NT2/D1 (cell line): Measurements from ENCODE around the gene FBLN1.

Experiments used
- YY1 ChIP-seq: IDR thresholded peaks from 2 replicates; pipeline ENCODE4 v1.6.1; 2011; ENCODE audit not compliant: insufficient read length, insufficient read depth
- ZNF274 ChIP-seq: IDR thresholded peaks from 2 replicates; pipeline ENCODE4 v1.6.1; 2011; ENCODE audit warnings: mild to moderate bottlenecking, low read depth, low read length

DNA sequence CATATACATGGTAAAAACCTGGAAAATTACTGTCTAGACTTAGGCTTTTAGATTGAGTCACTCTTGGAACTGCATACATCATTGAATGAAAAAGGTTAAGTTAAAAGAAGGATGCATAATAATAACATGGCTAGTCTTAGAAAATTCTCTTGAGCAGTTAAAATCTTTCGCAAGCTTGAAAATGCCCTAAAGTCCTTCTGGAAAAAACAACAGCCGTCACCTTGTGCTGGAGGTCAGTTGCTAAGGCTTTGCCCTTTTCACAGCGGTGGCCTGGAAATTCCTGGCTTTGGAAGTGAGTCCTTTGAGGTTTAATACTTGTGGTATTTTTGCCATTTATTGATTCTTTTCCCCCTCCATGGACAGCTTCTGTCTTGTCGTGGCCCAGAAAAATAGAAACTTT lies 17.4 kb upstream of the FBLN1 start:
- no peak for TF ChIP-seq ZNF274
- TF ChIP-seq YY1: no peak
